ENCODE data around the gene COL27A1.

GRCh38 chr9:114156657-114157421 is 1.5 kb downstream of the COL27A1 start:
- TF ChIP-seq CTCF (IDR thresholded peaks at IDR 0.05; ENCODE audit: insufficient read depth, low read length) (no peak), POLR2AphosphoS5 (IDR thresholded peaks at IDR 0.05; ENCODE audit: low read depth) (no peak), GABPA (IDR thresholded peaks at IDR 0.05; ENCODE audit: low read depth) (no peak)
- TF ChIP-seq, protein P1, sequence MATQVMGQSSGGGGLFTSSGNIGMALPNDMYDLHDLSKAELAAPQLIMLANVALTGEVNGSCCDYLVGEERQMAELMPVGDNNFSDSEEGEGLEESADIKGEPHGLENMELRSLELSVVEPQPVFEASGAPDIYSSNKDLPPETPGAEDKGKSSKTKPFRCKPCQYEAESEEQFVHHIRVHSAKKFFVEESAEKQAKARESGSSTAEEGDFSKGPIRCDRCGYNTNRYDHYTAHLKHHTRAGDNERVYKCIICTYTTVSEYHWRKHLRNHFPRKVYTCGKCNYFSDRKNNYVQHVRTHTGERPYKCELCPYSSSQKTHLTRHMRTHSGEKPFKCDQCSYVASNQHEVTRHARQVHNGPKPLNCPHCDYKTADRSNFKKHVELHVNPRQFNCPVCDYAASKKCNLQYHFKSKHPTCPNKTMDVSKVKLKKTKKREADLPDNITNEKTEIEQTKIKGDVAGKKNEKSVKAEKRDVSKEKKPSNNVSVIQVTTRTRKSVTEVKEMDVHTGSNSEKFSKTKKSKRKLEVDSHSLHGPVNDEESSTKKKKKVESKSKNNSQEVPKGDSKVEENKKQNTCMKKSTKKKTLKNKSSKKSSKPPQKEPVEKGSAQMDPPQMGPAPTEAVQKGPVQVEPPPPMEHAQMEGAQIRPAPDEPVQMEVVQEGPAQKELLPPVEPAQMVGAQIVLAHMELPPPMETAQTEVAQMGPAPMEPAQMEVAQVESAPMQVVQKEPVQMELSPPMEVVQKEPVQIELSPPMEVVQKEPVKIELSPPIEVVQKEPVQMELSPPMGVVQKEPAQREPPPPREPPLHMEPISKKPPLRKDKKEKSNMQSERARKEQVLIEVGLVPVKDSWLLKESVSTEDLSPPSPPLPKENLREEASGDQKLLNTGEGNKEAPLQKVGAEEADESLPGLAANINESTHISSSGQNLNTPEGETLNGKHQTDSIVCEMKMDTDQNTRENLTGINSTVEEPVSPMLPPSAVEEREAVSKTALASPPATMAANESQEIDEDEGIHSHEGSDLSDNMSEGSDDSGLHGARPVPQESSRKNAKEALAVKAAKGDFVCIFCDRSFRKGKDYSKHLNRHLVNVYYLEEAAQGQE (IDR thresholded peaks at IDR 0.05; ENCODE audit: insufficient replicate concordance, low read depth): no peak
